Non-pigmented ciliary epithelial cell (primary cell): ENCODE measurements around the gene CAPN12.
"Not testable (repeated sequence)": the region's sequence is repeated elsewhere in the genome, so short reads cannot be mapped to it uniquely, and the experiment has no call there.

Experiments
- DNase-seq: peaks from one replicate; pipeline ENCODE4 v3.0.0-alpha.2; 2010; ENCODE audit warnings: low read depth

CAPN12 gene

DNA sequence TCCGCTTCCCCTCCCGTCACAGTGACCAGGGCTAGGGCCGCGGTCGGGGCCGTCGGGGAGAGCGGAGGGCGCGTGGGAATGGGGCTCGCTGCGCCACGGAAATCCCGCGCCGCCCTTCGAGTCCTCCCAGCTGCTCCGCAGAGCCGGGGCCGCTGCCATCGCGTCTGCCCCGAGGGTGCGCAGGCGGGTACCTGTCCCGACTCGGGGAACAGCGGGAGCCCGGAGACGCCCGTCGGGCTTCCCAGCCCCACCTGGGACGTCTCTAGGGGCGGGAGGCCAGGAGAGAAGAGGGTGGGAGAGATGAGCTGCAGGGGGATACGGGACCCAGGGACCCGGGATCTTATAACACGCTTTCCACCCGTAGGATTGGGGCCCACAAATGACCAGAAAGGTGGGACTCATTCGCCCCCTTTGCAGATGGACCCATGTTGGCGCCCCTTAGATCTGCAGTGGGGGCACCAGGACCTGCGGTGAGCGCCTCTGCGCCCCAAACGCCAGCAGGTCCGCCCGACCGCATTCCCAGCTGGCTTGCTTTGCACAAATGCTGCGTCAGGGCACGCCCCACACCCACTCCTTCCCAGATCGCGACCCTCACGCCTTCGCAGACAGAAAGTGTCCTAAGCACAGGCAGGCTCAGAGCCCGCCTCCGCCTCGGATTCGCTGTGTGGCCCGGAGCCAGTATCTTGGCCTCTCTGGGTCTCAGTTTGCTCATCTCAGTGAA is 26.1 kb upstream of the CAPN12 start:
- not testable (repeated sequence) for DNase-seq

DNA sequence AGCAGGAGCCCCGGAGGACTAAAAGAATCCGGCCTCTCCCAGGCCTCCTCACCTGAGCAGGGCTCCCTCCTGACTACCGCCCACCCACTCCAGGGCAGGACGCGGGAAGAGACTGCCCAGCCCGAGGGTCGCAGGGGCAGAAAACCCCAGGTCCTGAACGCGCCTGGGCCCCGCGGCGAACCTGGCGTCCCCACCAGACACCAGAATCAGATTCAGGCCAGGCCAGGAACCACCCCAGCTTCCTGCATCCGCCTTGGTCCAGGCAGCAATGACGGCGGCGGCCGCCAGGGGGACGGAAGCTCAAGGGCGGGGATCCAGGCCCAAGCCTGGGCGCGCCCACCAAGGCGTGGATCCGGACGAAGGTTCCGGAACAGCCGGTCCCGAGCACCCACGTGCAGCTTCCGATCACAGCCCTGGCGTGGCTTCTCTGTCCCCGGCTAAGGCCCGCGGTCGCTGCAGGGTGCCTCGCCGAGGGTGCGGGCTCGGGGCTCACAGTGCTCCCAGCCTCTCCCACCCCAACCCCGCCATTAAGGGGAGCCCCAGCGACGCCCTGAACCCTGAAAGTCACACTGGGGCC is 25.4 kb upstream of the CAPN12 start:
- DNase-seq, result peak; percentile 11

GRCh38 chr19:38766276-38767047 is 22.2 kb upstream of the CAPN12 start:
- DNase-seq, result no peak

DNA sequence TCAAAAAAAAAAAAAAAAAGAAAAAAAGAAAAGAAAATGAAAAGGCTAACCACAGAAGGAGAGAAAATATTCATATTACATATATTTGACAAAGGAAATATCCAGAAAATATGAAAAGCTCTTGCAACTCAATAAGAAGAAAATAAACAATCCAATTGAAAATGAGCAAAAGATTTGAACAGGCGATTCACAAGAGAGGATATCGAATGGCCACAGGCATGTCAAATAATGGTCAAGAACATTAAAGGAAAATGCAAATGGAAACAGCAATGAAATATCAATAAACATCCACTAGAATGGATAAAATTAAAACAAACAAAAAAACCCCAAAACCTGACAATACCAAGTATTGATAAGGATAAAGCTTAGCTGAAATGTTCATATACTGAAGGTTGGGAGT is 20.9 kb upstream of the CAPN12 start:
- DNase-seq, result no peak

DNA sequence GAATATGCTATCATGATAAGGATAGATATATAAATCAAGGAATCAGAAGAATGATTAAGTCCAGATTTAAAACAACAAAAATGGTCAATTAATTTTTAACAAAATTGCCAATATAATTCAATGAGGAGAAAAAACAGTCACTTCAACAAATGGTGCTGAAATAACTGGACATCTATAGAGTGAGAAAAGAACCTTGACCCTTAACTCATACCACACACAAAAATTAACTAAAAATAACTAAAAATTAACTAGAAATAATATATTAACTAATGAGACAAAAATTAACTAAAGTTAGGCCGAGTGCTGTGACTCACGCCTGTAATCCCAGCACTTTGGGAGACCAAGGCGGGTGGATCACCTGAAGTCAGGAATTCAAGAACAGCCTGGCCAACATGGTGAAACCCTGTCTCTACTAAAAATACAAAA is 19.5 kb upstream of the CAPN12 start:
- DNase-seq, result no peak

GRCh38 chr19:38761884-38762389 is 17.7 kb upstream of the CAPN12 start:
- not testable (repeated sequence) for DNase-seq

DNA sequence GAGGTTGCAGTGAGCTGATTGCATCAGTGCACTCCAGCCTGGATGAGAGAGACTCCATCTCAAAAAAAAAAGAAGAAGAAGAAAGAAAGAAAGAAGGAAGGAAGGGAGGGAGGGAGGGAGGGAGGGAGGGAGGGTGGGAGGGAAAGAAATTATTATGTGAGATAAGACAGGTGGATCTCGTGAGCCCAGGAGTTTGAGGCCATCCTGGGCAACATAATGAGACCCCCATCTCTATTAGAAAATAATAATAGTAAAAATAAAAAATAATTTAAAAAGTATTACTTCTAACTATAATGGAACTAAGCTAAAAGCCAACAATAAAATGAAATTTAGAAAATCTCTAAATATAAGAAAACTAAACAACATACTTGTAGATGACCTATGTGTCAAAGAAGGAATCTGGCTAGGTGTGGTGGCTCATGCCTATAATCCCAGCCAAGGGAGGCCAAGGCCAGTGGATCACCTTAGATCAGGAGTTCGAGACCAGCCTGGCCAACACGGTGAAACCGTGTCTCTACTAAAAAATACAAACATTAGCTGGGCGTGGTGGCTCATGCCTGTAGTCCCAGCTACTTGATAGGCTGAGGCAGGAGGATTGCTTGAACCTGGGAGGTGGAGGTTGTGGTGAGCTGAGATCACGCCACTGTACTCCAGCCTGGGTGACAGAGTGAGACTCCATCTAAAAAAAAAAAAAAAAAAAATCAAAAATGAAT is 16.7 kb upstream of the CAPN12 start:
- not testable (repeated sequence) for DNase-seq

- no peak for DNase-seq
Measured at GRCh38 chr19:38759590-38760003, 15.3 kb upstream of the CAPN12 start.

- not testable (repeated sequence) for DNase-seq
Measured at GRCh38 chr19:38754196-38754595, 9.9 kb upstream of the CAPN12 start.

- not testable (repeated sequence) for DNase-seq
Measured at GRCh38 chr19:38753783-38754182, 9.5 kb upstream of the CAPN12 start.

GRCh38 chr19:38745316-38745715 is 1.0 kb upstream of the CAPN12 start:
- DNase-seq, result no peak

- DNase-seq, result no peak
Measured at GRCh38 chr19:38744874-38745273, 600 bp upstream of the CAPN12 start.

GRCh38 chr19:38743394-38744297 is 628 bp downstream of the CAPN12 start:
- DNase-seq, result no peak

- no peak for DNase-seq
Measured at GRCh38 chr19:38742906-38743305, 1.4 kb downstream of the CAPN12 start.

GRCh38 chr19:38742296-38742695 is 2.0 kb downstream of the CAPN12 start:
- no peak for DNase-seq

- DNase-seq, result no peak
Measured at GRCh38 chr19:38741670-38742069, 2.6 kb downstream of the CAPN12 start.

- DNase-seq, result no peak
Measured at GRCh38 chr19:38740932-38741331, 3.3 kb downstream of the CAPN12 start.

GRCh38 chr19:38740257-38740592 is 4.0 kb downstream of the CAPN12 start:
- DNase-seq, result no peak

DNA sequence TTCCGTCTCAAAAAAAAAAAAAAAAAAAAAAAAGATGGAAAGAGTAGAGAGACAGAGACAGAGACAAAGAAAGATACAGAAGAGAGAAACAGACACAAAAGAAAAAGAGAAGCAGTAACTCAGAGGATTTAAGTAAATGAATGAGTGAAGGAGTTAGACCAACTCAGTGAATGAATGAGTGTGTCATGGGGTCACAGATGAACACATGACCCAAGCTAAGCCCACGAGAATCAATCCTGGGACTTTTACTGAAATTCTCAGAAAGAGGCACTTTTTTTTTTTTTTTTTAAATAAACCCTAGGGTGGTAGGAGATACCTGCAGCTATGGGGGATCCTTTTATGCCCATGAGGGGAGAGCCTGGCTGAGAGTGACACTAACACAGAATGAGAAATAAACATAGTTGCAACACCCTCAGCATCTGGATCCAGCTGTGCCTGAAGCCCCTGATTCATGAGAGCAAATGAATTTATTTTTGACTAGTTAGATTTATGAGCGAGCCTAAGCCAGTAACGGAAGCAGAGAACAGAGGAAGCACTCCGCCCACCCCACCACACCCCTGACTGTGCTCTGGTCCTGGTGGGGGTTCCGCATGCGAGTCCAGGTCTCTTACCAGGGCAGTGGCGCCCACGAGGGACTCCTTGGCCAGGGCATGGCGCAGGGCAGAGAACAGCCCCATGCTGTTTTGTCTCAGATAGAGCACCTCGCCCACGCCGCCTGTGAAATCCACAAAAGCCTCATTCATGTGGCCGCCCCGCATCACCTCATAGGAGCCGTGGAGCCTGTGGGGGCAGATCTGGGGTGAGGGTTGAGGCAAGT is 4.6 kb downstream of the CAPN12 start:
- no peak for DNase-seq
